ENCODE measurements around the gene PCDHGC3.

GRCh38 chr5:141513627-141514329 lies 38.0 kb downstream of the PCDHGC3 start:
- TF ChIP-seq CTCF (IDR thresholded peaks at IDR 0.05) (no peak), POLR2A (IDR thresholded peaks at IDR 0.05) (peak in 1 of 2 donors; percentile 33)
